GM18502 (cell line): Measurements from ENCODE around the gene ROCK2.

Experiments
- ATAC-seq: cut with Tn5 transposase; IDR thresholded peaks from one replicate; pipeline ENCODE4 v1.9.1; 2021; ENCODE audit warnings: mild to moderate bottlenecking; ENCODE audit not compliant: unreplicated experiment, poor library complexity

Gene ROCK2

GRCh38 chr2:11344342-11344955 is at the start of gene ROCK2:
Gene ROCK2, minus strand, starts transcription at chr2:11344636. Its CDS starts 500 bp downstream, at chr2:11344136.
- peak; percentile 66 for ATAC-seq

GRCh38 chr2:11393711-11394236 is 49.3 kb upstream of the ROCK2 start:
- ATAC-seq, result no peak

- no peak for ATAC-seq
These were observed 47.5 kb upstream of the ROCK2 start for GRCh38 chr2:11391942-11392266.

- no peak for ATAC-seq
These were observed 45.9 kb upstream of the ROCK2 start for GRCh38 chr2:11390399-11390658.

DNA sequence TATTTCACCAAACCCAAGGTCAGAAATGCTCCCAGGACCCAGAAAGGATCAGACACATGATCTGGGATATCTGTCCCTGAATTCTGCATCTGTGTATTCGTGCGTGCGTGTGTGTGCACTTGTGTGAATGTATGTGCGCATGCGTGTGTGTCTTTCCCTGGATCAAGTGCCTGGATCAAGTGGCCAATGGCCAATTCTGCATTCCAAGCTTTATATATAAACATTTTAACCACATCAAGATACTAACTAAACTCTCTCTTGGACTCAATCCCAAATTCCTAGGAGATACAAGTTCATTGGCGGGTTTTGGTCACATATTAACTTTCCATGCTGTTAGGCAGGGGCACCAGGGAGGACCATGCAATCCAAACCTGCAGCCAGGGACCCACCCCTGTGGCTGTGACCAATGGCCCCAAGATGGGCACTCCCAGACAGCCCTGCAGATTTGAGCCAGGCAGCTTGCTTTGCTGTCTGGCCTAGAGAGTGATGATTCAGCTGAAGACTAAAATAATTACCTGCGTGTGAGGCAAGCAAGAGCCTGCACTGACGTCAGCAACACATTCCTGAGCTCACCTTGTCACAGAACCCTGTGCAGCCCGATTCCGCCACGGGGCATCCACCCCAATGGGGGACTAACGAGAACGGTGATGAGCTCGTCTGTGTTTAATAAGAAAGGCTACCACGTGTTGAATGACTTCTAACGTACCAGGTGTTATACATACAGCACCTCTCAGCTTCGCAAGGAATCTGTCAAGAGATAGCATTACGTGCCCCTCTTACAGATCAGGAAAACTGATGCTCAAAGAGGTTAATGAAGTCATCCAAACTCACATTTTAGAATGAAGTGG is 45.3 kb upstream of the ROCK2 start:
- no peak for ATAC-seq

GRCh38 chr2:11389052-11389420 is 44.6 kb upstream of the ROCK2 start:
- no peak for ATAC-seq

DNA sequence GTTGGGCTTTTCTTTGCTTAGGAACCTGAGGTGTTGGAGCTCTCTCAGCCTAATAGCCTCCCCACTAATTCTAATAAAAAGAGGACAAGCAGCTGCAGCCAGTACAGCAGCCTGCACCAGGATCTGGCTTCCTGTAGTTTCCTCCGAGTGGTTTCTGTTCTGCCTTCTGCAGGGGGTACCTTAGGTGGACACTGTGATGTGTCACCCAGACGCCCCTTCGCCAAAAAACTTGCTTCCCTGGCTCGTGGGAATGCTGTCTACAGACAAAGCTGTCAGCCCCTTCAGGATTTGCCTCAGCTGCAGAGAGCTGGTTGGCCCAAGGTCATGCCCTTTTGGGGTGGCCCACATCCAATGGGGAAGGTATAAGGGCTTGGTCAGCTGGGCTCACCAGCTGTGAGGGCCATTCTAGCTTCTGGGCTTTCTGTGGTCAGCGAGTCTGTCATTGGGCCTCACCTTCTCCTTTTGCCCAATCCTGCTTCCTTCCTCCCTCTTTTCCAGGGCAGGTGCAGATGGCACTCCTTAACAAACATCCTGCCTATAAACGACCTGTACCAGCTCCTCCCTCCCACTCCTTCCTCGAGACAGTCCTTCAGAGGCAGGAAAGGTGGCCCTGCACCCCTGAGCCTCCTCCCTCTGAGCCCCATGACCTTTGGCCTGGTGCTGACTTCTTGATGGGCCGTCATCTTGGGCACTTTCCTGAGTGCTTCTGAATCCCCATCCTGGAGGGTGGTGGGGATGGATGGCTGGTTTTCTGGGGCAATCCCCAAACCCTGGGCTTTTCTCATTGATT is 44.0 kb upstream of the ROCK2 start:
- no peak for ATAC-seq

GRCh38 chr2:11387843-11388242 is 43.4 kb upstream of the ROCK2 start:
- no peak for ATAC-seq

DNA sequence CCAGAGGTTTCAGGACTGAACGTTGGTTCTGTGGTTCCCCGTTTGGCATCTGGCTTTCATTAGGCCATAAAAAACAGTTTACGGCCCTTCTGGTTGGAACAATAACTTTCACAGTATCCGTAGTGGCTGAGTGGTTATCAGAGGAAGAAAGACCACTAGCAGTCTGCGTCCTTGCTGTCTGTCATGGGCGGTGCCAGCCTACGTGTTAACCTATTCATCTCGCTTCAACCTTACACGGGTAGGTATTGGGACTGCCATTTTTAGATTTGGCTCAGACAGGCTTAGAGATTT is 42.6 kb upstream of the ROCK2 start:
- ATAC-seq, result no peak

DNA sequence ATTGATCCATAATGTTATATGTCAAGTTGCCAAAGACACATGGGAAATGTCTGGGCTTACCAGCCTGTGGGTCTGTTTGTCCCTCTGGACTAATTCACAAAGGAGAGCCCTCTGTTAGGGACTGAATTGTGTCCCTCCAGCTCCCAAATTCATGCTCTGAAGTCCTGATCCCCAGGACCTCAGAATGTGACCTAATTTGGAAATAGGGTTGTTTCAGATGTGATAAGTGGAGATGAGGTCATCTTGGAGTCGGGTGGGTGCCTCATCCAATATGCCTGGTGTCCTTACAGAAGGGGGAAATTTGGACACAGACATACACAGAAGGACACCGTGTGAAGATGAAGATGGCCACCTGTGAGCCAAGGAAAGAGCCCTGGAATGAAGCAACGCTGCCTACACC is 41.4 kb upstream of the ROCK2 start:
- ATAC-seq, result no peak

DNA sequence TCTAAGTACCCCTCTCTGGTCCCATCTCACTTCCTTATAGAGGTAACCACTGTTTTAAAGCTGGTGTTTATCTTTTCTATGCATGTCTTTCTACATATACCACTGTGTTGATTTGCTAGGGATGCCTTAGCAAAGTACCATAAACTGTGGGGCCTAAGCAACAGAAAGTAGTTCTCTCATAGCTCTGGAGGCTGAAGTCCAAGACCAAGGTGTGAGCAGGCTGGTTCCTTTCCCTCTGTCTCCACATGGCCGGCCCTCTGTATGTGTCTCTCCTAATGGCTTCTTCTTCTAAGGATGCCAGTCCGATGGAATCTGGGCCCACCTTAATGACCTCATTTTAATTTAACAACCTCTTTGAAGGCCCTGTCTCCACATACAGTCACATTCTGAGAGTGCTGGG is 40.8 kb upstream of the ROCK2 start:
- no peak for ATAC-seq

DNA sequence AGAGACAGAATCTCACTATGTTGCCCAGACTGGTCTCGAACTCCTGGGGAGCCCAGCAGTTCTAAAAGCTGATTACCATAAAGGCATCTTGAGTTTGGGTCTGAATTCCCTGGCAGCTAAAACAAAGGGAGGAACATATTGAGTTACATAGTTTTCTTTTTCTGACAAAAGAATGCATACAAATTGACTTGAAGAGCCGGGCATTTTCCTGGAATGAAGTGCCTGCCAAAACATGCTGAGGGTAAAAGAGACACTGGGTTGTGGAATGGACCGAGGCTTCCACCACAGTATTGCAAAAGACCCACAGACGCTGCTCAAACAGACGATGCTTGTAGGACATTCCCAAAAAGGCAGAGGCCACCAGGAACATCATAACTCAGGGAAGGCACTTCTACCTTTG is 35.1 kb upstream of the ROCK2 start:
- no peak for ATAC-seq

- peak; percentile 92 for ATAC-seq
These were observed 33.6 kb upstream of the ROCK2 start for GRCh38 chr2:11377928-11378545.

DNA sequence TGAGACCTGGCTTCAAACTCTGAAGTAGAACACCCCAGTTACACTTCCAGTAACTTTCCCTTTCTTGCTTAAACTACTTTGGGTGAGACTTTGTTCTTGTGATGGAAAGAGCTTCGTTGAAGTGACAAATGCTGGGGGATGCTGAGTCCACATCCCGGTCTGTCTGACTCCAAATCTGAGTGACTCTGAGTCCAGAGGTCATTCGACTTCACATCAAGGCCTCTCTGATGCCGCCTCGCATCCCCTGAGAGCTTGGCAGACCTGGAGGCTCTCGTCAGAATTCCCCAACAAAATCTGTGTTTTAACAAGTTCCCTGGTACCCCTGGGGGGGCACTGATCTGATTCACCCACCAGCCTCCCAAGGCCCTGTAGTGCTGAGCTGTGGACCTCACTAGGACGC is 31.6 kb upstream of the ROCK2 start:
- no peak for ATAC-seq

GRCh38 chr2:11375689-11376027 is 31.2 kb upstream of the ROCK2 start:
- no peak for ATAC-seq

- ATAC-seq, result no peak
These were observed 30.7 kb upstream of the ROCK2 start for GRCh38 chr2:11375025-11375688.

DNA sequence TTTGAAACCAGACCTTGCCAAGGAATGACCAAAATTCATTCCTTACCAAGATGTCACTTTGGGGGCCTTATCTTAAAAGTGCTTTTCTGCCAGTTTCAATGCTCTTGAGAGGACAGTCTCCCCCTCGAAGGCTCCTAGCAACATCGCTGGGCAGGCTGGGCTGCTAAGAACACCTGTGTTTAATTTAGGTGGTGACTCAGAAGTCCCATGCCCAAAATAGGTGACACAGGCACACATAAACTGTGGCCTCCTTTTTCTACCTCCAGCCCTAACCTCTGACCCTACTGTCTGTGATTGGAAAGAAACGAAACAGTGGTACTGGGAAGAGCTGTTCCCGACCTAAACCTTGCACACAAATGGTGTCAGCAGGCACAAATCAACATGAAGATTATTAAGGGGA is 28.7 kb upstream of the ROCK2 start:
- ATAC-seq, result no peak

DNA sequence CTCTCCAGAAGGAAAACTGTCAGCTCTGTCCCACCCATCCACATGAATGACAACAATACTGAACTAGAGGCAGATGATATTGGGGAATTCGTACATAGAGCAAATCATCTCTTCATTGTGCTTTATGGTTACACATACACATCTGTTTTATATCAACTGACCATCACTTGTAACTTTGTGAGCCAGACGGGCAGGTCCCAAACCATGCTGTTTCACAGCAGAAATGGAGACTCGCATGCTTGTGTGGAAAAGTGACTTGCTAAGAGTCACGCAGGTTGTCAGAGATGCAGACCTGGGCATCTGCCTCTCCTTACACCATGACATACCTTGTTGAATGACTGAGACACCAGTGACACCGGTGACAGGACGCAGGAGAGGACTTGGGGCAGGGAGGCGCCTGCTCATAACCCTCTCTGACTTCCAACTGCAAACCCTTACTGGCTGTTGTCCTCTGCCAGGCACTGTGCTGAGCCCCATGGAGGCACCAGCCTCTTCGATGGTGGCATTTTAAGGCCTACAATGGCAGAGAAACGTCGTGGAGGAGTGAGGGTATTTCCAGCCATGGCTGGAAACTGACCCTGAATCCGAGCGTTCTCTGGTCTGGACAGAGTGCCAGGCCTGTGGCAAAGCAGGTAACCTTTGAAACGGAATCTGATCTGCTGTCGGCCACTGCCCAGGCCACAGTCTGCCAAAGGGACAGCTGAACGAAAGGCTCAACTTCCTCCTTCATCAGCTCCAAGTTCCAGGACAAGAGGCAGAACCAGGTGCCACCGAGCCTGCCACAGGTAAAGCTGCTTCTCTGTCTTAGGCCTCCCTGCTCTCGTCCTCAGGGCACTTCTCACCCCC is 26.9 kb upstream of the ROCK2 start:
- no peak for ATAC-seq

GRCh38 chr2:11370377-11371091 is 26.1 kb upstream of the ROCK2 start:
- no peak for ATAC-seq
